Fibroblast of villous mesenchyme (primary cell): ENCODE measurements around the gene TTC7B. TPM values are rescaled to one million over a fixed set of nuclear protein-coding genes. Genes with fewer than 3 reads are reported as not detected.

Source experiments
- DNase-seq: peaks from one replicate; pipeline ENCODE4 v3.0.0-alpha.2; 2010; ENCODE audit warnings: low read depth
- H3K4me3 ChIP-seq: 2 replicates; pipeline ENCODE4 v1.5.1; 2011; ENCODE audit warnings: low read depth, mild to moderate bottlenecking, low read length
- CTCF ChIP-seq: IDR thresholded peaks from 2 replicates; pipeline ENCODE4 v1.5.1; 2012; ENCODE audit warnings: low read depth, mild to moderate bottlenecking, low read length; ENCODE audit not compliant: insufficient read depth
- total RNA-seq: library from RNA; depleted of rRNA; stranded (reverse); fragments of >200 nt; gene quantifications from 2 replicates; pipeline ENCODE4 v1.2.3, GENCODE V29; 2012

Gene TTC7B
- total RNA-seq, 1 donor = 16.8 TPM

GRCh38 chr14:90741682-90741946, 74.6 kb downstream of the TTC7B start:
- no peak for TF ChIP-seq CTCF
- no peak for DNase-seq
- no peak overlapping the region for H3K4me3 ChIP-seq

- no peak overlapping the region for H3K4me3 ChIP-seq
- TF ChIP-seq CTCF = no peak
- no peak for DNase-seq
Observed at GRCh38 chr14:90740946-90741681, 75.1 kb downstream of the TTC7B start.

- H3K4me3 ChIP-seq = no peak overlapping the region
- DNase-seq = no peak
- no peak for TF ChIP-seq CTCF
Observed at GRCh38 chr14:90740081-90740480, 76.1 kb downstream of the TTC7B start.

GRCh38 chr14:90739318-90740068, 76.7 kb downstream of the TTC7B start:
- no peak for DNase-seq
- no peak overlapping the region for H3K4me3 ChIP-seq
- no peak for TF ChIP-seq CTCF

- TF ChIP-seq CTCF = no peak
- no peak for DNase-seq
- no peak overlapping the region for H3K4me3 ChIP-seq
Observed at GRCh38 chr14:90733139-90733808, 83.0 kb downstream of the TTC7B start.

- H3K4me3 ChIP-seq = no peak overlapping the region
- TF ChIP-seq CTCF = no peak
- no peak for DNase-seq
Observed at GRCh38 chr14:90732718-90733117, 83.5 kb downstream of the TTC7B start.
